MM.1S (cell line): ENCODE data around the gene MKKS.

Experiments used
- EZH2 ChIP-seq: fragments of 300-600 bp; sonication (generic); optimal IDR thresholded peaks from 2 replicates; pipeline ENCODE3; 2017; ENCODE audit warnings: low read depth, mild to moderate bottlenecking, antibody characterized with exemption, low read length, mixed read lengths
- EZH2phosphoT487 ChIP-seq: fragments of 300-600 bp; sonication (generic); IDR thresholded peaks from 2 replicates; pipeline ENCODE4 v1.6.1; 2018; ENCODE audit warnings: antibody characterized with exemption, low read length
- TF ChIP-seq, protein P1 (sequence below): fragments of 300-600 bp; sonication (generic); IDR thresholded peaks from 2 replicates; pipeline ENCODE4 v1.5.1; 2016; ENCODE audit warnings: antibody characterized with exemption, low read length, mixed read lengths

DNA sequence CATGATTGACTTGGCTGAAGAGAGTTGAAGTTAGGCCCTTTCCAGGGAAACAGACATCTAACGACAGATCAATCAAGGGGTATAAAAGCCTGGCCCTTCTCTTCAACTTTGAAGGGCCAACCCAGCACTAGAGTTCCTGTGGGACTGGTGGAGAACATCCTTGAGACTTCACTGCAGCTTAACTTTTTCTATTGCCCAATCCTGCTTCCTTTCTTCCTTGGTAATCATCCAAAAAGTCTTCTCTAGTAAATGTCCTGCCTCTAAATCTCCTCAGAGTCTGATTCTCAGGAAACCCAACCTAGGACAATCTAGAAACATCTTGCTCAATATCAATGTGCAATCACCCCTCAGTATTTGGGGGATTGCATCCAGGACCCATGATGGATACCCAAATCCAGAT lies 1.9 kb downstream of the MKKS start:
- TF ChIP-seq EZH2 (no peak), EZH2phosphoT487 (no peak)
- TF ChIP-seq, protein P1, sequence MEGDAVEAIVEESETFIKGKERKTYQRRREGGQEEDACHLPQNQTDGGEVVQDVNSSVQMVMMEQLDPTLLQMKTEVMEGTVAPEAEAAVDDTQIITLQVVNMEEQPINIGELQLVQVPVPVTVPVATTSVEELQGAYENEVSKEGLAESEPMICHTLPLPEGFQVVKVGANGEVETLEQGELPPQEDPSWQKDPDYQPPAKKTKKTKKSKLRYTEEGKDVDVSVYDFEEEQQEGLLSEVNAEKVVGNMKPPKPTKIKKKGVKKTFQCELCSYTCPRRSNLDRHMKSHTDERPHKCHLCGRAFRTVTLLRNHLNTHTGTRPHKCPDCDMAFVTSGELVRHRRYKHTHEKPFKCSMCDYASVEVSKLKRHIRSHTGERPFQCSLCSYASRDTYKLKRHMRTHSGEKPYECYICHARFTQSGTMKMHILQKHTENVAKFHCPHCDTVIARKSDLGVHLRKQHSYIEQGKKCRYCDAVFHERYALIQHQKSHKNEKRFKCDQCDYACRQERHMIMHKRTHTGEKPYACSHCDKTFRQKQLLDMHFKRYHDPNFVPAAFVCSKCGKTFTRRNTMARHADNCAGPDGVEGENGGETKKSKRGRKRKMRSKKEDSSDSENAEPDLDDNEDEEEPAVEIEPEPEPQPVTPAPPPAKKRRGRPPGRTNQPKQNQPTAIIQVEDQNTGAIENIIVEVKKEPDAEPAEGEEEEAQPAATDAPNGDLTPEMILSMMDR, result no peak
